NCI-H1694 treated with DMSO at 0.1 percent for 48 hours (cell line): ENCODE measurements around the gene C11orf68.
"Not testable (repeated sequence)": the region's sequence is repeated elsewhere in the genome, so short reads cannot be mapped to it uniquely, and the experiment has no call there.

Experiments
- DNase-seq: peaks from one replicate; lab custom pipeline; 2025; lab: John Stamatoyannopoulos, UW

The C11orf68 gene

DNA sequence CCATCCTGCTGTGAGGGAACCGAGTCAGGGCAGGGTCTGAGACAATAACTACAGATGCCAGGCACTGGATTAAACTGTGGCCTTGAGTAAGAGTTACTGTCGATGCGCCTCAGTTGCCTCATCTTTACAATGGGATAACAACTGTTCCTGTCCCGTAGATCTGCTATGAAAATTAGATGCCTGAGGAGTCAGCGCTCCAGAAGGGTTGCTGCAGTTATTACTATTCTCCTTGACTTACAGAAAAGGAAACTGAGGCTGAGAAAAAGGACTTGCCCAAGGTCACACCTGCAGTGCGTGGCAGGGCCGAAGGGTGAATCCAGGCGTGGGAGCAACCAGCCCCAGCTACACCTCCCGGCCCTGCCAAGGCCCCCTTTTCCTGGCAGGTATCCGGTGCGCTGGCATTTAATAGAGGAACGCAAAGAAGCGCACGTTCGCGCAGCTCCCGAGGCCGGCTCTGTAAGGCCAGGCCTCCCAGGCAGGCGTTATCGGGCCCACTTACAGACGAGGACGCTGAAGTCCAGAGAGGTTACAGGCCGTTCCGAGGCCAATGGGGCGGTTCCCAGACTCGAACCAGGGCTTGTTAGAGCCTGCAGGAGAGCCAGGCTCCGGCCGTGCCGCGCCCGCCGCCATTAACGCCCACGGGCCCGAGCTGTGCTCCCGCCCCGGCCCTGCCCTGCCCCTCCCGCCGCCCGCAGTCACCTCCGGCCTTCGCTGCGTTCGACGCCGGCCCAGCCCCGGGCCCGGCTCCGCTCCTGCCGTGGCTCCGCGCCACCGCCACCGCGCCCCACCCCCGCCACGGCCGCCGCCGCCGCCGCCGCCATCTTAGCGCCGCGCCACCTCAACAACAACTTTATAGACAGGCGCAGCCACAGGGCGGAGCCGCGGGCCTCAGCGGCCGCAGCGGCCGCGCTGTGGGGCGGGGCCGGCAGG, at the start of gene C11orf68:
Gene C11orf68, minus strand, starts transcription at position 852 of the 930 bp plus-strand sequence. Its CDS starts 31 bp downstream, at position 821.
- no peak for DNase-seq

DNA sequence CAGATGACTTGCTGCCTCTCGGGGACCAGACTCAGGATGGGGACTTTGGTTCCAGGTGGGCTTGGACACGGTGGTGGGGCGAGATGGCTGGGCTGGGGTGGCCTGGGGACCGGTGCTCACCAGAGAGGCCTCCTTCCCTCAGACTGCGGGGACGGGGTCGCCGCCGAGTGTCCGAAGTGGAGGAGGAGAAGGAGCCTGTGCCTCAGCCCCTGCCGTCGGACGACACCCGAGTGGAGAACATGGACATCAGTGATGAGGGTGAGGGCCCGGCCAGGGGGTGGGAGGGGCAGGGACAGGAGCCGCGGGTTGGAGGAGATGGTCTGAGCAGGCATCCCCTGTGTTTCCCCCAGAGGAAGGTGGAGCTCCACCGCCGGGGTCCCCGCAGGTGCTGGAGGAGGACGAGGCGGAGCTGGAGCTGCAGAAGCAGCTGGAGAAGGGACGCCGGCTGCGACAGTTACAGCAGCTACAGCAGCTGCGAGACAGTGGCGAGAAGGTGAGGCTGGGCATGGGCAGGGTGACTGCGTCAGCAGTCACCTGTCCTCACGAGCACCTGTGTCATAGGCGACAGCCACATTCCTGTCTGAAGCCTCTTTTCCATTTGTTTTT, 48.6 kb upstream of the C11orf68 start:
- DNase-seq = no peak

DNA sequence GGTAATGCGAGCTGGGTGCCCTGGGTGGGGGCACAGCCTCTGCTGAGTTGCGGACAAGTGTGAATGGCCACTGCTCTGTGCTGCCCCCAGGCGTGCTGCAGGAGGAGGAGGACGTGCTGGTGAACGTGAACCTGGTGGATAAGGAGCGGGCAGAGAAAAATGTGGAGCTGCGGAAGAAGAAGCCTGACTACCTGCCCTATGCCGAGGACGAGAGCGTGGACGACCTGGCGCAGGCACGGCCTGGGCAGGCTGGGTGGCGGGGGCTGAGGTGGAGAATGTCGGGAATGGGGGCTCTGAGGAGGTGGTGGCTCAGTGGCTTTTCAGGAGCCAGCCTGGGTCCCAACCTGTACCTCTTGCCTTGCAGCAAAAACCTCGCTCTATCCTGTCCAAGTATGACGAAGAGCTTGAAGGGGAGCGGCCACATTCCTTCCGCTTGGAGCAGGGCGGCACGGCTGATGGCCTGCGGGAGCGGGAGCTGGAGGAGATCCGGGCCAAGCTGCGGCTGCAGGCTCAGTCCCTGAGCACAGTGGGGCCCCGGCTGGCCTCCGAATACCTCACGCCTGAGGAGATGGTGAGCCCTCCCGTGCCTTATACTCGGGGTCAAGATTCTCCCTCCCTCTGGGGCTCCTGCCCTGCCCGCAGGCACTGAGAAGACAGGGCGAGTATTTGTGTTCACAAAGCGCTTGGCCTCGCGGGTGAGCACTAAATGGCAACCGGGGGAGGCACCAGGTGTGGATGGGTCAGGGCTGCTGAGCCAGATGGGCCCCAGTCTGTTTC, 47.3 kb upstream of the C11orf68 start:
- no peak for DNase-seq

DNA sequence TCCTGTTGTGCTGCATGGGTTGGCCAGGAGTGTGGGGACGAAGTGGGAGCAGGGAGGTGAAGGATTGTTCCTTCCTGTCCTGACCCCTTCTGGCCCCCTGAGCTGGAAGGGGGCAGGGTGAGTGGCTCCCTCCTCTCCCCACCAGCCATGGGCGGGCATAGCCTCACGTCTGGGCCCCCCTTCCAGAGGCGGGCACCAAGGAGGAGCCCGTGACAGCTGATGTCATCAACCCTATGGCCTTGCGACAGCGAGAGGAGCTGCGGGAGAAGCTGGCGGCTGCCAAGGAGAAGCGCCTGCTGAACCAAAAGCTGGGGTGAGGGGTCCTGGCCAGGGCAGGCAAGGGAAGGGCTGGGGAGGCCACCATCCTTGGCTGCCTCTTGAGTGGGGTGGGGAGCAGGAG, 46.0 kb upstream of the C11orf68 start:
- no peak for DNase-seq

DNA sequence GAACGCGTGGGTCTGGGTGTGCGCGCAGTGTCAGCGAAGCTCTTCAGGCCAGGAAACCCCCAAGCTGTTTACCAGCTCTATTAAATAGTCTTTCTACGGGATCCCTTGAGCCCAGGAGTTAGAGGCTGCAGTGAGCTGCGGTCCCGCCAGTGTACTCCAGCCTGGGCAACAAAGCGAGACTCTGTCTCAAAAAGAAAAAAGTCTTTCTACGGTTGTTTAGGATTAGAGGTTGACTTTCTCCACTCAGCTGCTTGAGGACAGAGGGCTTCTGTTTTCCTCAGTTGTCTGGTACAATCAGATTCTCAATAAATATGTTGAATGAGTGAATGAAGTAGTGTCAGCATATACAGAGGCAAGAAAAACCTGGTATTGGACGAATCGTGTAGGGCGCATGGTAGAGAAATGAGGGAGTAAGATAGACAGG, 43.3 kb upstream of the C11orf68 start:
- no peak for DNase-seq

DNA sequence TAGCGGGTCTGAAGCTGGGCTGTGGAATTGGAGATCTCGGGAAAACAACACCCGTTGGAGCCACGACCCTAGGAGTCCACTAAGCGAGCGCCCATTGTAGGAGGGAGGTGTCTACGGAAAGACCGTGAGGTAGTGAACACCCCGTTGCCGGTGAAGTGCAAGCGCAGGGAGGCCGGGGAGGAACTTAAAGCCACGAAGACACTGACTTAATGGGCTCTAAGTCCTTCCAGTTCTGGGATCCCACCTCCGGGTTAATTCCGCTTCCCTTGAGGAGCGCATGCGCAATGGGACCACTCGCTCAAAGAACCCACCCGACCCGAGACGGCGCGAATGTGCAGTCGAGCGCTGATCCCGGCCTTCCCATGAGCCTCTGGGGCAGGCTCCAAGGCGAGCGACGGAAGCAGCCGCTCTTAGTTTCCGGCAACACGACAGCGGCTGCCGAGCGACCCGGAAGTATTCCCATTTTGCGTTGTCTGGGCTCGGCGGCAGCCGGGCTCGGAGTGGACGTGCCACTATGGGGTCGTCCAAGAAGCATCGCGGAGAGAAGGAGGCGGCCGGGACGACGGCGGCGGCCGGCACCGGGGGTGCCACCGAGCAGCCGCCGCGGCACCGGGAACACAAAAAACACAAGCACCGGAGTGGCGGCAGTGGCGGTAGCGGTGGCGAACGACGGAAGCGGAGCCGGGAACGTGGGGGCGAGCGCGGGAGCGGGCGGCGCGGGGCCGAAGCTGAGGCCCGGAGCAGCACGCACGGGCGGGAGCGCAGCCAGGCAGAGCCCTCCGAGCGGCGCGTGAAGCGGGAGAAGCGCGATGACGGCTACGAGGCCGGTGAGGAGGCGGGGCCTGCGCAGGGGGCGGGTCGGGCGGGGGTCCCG, 42.6 kb upstream of the C11orf68 start, which contains the start of gene SART1:
Gene SART1, plus strand, starts transcription at position 468 of the 874 bp plus-strand sequence. Its CDS starts 47 bp downstream, at position 515.
- DNase-seq = peak; percentile 91

DNA sequence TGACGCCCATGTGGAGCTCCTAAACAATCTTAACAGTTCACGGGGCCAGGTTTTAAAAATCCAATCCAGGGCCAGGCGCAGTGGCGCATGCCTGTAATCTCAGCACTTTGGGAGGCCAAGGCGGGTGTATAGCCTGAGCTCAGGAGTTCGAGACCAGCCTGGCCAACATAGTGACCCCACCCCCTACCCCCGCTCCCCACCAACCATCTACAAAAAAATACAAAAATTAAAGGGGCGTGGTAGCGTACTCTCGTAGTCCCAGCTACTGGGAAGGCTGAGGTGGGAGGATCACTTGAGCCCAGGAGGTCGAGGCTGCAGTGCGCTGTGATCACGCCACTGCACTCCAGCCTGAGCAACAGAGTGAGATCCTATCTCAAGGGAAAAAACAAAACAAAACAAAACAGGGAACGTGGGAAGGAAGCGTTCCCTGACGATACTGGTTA, 42.0 kb upstream of the C11orf68 start:
- no peak for DNase-seq

DNA sequence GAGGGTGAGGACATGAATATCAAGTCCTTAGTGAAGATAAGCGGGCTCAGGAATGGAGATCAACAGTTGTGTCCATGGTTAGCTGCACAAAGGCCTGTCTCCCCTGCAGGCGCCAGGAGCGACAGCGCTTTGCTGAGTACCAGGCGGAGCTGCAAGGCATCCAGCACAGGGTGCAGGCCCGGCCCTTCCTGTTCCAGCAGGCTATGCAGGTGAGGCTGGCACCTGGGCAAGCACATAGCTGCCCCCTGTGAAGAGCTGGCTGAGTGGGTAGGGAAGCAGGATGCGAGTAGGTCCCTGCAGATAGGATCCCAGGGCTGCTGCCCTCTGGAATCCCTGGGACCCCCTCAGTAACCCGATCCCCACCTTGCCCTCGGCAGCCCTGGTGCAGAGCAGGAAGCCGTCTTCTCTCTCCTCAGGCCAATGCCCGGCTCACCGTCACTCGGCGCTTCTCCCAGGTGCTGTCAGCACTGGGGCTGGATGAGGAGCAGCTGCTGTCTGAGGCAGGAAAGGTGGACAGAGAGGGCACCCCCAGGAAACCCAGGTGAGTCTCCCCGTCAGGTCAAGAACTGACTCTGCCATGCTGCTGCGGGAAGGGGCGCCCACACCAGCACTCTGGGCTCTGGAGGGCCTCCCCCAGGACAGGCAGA, 40.0 kb upstream of the C11orf68 start:
- DNase-seq = no peak

DNA sequence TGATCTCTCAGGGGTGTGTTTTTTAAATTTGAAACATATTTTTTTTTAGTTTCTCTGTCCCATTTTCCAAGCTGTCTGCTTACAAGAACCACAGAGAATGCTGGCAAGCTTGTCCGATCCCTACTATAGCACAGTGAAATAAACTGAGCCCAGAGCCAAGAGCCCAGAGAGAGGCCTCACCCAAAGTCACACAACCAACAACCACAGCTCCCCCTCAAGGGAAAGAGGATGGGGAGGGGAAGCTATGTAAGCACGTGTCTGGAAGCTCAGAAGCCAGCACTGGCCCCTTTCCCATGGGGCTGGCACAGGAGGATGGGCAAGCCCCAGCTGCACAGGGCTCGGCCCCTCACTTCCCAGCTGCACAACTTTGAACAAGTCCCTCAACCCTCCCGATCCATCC, 39.4 kb upstream of the C11orf68 start:
- no peak for DNase-seq

DNA sequence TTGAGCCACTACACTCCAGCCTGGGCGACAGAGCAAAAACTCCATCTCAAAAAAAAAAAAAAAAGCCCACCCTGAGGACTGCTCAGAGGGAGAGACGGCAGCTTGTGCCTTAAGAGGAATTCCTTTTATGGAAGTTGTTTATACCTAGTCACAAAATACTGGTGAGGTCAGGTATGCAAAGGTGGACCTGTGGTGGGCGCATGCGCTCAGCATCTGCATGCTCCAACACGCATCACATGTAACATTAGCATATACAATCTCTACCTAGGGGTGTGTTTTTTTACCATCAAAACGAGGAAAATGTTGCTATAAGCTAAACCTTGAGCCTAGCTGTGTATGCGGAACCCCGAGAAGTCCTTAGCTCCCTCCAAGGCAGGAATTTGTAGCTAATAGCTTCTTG, 35.9 kb upstream of the C11orf68 start:
- no peak for DNase-seq

DNA sequence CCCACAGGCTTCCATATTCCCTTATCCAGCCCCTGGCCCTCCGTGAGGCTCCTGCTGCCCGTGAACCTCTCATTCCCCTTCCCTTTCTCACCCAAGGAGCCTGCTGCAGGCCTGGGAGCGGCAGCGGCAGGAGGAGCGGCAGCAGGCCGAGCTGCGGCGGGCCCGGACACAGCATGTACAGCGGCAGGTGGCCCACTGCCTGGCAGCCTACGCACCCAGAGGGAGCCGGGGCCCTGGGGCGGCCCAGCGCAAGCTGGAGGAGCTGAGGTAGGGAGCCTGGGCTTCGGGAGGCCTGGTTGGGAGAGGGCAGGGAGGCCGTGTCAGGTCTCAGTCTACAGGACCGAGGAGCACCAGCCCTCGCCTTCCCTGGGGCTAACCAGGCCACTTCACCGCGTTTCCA, 34.6 kb upstream of the C11orf68 start:
- no peak for DNase-seq

DNA sequence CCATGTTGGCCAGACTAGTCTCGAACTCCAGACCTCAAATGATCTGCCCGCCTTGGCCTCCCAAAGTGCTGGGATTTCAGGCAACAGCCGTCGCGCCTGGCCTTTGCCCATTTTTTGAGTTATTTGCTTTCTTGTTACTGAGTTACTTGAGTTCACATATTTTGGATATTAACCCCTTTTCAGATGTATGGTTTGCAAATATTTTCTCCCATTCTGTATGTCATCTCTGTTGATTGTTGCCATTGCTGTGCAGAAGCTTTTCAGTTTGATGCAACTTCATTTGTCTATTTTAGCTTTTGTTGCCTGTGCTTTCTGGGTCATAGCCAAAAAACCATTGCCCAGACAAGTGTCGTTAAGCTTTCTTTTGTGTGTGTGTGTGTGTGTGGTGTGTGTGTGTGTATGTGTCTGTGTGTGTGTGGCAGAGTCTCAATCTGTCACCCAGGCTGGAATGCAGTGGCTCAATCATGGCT, 33.2 kb upstream of the C11orf68 start:
- DNase-seq = peak; percentile 51

DNA sequence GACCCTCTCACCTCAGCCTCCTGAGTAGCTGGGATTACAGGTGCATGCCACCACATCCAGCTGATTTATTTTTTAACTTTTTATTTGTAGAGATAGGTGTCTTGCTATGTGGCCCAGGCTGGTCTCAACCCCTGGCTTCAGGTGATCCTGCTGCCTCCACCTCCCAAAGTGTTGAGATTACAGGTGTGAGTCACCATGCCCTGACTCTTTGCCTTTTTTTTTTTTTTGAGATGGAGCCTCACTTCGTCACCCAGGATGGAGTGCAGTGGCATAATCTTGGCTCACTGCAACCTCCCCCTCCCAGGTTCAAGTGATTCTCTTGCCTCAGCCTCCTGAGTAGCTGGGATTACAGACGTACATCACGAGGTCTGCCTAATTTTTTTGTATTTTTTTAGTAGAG, 32.8 kb upstream of the C11orf68 start:
- not testable (repeated sequence) for DNase-seq

DNA sequence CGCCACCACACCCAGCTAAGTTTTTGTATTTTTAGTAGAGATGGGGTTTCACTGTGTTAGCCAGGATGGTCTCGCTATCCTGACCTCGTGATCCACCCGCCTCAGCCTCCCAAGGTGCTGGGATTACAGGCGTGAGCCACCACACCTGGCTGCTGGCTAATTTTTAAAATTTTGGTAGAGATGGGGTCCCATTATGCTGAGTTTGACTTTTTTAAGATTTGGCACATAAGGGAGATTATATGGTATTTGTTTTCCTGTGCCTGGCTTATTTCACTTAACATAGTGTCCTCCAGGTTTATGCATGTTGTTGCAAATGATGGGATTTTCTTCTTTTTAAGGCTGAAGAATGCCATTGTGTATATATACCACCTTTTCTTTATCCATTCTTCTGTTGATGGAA, 31.8 kb upstream of the C11orf68 start:
- not testable (repeated sequence) for DNase-seq

DNA sequence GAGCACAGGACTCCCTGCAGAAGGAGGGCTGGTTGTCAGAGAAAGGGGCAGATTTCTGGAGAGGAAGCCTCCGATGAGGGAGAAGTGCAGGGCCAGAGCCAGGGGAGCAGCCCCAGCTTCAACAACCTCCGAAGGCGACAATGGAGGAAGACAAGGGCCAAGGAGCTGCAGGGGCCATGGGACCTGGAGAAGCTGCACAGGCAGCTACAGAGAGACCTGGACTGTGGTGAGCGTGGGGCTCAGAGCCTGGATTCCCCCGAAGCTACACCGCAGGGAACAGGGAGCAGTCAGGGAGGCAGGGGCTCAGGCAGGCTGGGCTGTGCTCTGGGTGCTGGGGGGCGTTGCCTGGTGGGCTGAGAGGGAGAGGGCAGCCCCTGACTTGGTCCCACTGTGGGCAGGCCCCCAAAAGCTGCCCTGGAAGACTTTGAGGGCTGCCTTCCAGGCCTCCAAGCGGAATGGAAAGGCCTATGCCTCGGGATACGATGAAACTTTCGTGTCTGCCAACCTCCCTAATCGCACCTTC, 28.8 kb upstream of the C11orf68 start:
- DNase-seq = no peak

DNA sequence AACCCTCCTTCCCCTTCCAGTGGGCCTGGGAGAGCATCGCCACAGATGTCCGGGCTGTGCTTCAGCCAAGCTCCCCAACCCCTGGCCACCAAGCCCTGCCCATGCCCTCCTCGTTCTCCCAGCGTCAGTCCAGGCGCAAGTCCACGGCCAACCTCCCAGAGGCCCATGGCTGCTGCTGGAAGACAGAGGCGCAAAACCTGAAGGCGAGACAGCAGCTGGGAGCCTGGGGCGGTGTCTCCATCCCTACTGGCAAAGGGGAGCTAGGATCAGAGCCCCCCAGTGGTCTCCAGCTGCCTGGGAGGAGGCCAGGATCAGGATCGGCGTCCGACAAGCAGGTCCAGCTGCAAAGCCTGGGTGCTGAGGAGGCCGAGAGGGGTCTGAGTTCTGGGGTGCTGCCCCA, 28.3 kb upstream of the C11orf68 start:
- no peak for DNase-seq

DNA sequence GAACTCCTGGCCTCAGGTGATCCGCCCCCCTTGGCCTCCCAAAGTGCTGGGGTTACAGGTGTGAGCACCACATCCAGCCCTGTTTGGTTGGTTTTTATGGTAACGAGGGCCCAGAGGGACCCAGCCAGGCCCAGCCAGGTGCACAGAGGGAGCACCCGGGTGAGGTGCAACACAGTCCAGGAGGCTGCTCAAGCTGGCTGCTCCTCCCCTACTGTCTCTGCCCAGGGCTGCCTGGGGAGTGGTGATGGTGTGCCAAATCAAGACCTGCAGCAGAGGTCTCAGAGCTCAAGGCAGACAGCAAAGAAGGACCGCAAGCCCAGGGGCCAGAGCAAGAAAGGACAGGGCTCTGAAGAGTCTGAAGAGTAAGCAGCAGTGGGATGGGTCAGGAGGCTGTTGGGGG, 27.8 kb upstream of the C11orf68 start:
- DNase-seq = no peak

DNA sequence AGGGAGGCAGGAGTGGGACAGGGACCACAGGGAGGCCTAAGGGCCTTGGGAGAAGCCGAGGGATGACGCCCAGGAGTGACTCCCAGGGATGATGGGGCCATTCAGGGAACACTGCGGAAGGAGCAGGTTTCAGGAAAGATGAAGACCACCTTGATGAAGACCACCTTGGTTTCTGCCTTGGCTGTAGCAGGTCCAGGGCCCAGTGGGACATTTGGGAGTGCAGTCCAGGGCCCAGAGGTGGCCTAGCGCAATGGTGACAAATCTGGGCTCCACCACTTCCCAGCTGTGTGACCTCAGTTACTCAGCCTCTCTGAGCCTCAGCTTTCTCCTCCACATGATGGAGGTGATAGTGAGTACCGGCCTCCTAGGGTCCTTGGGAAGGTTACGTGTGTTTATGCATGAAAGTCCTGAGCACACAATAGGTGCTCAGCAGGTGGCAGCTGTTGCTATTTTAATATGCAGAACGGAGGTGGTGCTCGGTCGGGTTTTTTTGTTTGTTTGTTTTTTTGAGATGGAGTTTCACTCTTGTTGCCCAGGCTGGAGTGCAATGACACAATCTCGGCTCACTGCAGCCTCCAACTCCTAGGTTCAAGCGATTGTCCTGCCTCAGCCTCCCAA, 27.2 kb upstream of the C11orf68 start:
- DNase-seq = no peak

DNA sequence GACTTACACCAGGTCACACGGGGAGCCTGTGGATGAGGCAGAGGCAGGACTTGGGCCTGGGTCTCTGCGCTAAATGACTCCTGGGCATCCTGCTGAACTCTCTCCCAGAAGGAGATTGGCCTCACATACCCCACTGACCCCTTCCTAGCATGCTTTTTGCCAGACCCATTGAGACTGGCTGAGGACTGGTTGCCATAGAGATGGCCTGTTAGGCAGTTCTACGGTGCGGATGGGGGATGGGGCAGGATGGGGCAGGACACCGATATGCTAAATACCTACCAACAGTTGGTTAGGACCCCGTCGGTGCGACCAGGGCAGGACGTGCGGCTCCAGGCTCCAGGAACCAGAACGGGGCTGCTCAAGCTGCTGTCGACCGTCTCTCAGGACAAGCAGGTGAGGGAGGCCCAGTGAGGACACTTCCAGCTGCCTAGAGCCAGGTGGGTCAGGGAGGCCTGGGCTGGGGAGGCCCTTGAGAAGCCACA, 26.6 kb upstream of the C11orf68 start, which contains the start of gene TSGA10IP:
Gene TSGA10IP, plus strand, starts transcription at position 51 of the 482 bp plus-strand sequence. Its CDS starts 196 bp downstream, at position 247.
- DNase-seq = no peak

DNA sequence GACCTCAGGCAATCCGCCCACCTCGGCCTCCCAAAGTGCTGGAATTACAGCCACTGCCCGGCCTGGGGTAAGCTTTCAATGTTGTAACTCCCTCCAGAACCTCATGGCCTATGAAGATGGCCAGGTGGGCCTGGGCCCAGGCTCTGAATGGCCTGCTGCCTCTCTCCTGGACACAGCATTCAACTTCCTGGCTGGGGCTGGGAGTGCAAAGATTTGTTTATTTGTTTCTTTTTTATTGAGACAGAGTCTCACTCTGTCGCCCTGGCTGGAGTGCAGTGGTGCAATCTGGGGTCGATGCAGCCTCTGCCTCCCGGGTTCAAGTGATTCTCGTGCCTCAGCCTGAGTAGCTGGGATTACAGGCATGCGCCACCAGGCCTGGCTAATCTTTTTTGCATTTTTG, 25.9 kb upstream of the C11orf68 start:
- no peak for DNase-seq
